ENCODE results near the gene KANK4.

DNA sequence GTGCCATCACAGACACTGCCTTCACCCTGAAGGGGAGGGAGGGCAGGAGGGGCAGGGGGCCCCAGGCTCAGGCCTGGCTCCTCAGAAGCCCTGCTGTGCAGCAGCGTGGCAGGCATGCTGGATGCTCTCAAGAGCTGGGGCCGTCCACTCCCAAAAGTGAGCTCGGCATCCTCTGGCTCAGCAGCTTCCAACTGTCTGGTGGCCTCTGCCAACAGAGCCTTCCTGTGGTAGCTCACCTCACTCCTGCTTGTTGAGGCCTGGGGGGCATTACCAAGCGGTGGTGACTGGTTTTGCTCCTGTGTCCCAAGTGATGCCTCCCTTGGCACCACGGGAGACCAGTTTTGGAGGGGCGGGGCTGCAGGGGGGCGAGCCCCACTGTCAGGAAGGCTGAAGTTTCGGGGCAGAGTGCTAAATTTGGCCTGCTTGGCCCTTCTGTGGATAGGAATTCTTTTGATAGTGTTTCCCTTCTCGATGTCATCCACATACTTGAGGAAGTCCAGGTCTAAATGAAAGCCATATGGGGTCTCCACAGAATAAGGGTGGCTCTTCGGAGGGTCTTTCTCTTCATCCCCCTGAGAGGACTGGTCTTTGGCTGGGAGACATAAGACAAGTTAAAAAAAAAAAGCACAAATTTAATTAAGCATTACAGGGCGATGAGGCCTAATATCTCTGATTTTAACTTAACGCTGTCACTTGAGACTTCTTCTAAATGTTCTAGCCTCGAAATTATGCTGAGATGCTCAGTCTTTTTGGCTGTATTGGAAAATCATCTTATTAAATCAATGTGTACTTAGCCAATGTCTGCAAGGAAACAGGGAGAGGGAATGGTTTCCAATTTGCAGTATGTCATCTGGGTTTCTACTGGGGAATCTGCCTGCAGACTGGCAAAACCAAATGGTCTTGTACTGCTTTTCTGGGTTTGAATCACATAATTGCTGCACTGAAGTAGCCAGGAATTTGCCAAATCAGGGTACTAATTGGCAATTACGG lies 44.4 kb downstream of the KANK4 start:
- TF ChIP-seq, protein P1, sequence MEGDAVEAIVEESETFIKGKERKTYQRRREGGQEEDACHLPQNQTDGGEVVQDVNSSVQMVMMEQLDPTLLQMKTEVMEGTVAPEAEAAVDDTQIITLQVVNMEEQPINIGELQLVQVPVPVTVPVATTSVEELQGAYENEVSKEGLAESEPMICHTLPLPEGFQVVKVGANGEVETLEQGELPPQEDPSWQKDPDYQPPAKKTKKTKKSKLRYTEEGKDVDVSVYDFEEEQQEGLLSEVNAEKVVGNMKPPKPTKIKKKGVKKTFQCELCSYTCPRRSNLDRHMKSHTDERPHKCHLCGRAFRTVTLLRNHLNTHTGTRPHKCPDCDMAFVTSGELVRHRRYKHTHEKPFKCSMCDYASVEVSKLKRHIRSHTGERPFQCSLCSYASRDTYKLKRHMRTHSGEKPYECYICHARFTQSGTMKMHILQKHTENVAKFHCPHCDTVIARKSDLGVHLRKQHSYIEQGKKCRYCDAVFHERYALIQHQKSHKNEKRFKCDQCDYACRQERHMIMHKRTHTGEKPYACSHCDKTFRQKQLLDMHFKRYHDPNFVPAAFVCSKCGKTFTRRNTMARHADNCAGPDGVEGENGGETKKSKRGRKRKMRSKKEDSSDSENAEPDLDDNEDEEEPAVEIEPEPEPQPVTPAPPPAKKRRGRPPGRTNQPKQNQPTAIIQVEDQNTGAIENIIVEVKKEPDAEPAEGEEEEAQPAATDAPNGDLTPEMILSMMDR (IDR thresholded peaks at IDR 0.05; ENCODE audit: low read depth, low read length) = no peak
- TF ChIP-seq, protein P2, sequence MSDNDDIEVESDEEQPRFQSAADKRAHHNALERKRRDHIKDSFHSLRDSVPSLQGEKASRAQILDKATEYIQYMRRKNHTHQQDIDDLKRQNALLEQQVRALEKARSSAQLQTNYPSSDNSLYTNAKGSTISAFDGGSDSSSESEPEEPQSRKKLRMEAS (IDR thresholded peaks at IDR 0.05; ENCODE audit: low read depth, low read length) = no peak
- no peak for TF ChIP-seq MYC (IDR thresholded peaks at IDR 0.05; ENCODE audit: low read depth, low read length)
